ENCODE data around the gene SLC35F4. TPM values are rescaled to one million over a fixed set of nuclear protein-coding genes. Genes with fewer than 3 reads are reported as not detected.

Gene SLC35F4
- total RNA-seq, 1 experiment from 2014 or later: not detected

GRCh38 chr14:57879516-57879915, 13.6 kb upstream of the SLC35F4 start:
- H2AFZ ChIP-seq (ENCODE audit: low read length): no peak overlapping the region
- H3K4me3 ChIP-seq (ENCODE audit: low read length): no peak overlapping the region
- H3K9me2 ChIP-seq (replicated peaks; ENCODE audit: insufficient read depth, low read length): no peaks in the 10 kb centered on the region

GRCh38 chr14:57875985-57876384, 10.1 kb upstream of the SLC35F4 start:
- H3K27me3 ChIP-seq (ENCODE audit: low read length): no peaks in the 10 kb centered on the region
- no peaks in the 10 kb centered on the region for H3K36me3 ChIP-seq (ENCODE audit: insufficient read depth, low read length)
- no peaks in the 10 kb centered on the region for H3K9me2 ChIP-seq (replicated peaks; ENCODE audit: insufficient read depth, low read length)
- H3K79me2 ChIP-seq (ENCODE audit: low read length): no peaks in the 10 kb centered on the region
- no peaks in the 10 kb centered on the region for H3K9me3 ChIP-seq (ENCODE audit: low read length)
- DNase-seq: no peak
- no peak overlapping the region for H3K4me2 ChIP-seq (ENCODE audit: low read depth, low read length, poor library complexity, severe bottlenecking)
- H3K4me1 ChIP-seq (ENCODE audit: low read length): no peaks in the 10 kb centered on the region
- H3K4me3 ChIP-seq (ENCODE audit: low read length): no peak overlapping the region
- no peaks in the 10 kb centered on the region for H4K20me1 ChIP-seq (ENCODE audit: insufficient read depth, low read depth, low read length)
- no peak overlapping the region for H3K27ac ChIP-seq (ENCODE audit: low read length)
- H2AFZ ChIP-seq (ENCODE audit: low read length): no peak overlapping the region
- H3K9ac ChIP-seq (ENCODE audit: low read length): no peak overlapping the region

More at GRCh38 chr14:57879516-57879915, 13.6 kb upstream of the SLC35F4 start:
- Histone ChIP-seq H3K27me3 (ENCODE audit: low read length) (no peaks in the 10 kb centered on the region), H3K79me2 (ENCODE audit: low read length) (no peaks in the 10 kb centered on the region), H3K4me1 (ENCODE audit: low read length) (no peaks in the 10 kb centered on the region), H3K4me2 (ENCODE audit: low read depth, low read length, poor library complexity, severe bottlenecking) (no peak overlapping the region), H3K27ac (ENCODE audit: low read length) (no peak overlapping the region), H3K9me3 (ENCODE audit: low read length) (no peaks in the 10 kb centered on the region), H3K36me3 (ENCODE audit: insufficient read depth, low read length) (no peaks in the 10 kb centered on the region), H3K9ac (ENCODE audit: low read length) (no peak overlapping the region), H4K20me1 (ENCODE audit: insufficient read depth, low read depth, low read length) (no peaks in the 10 kb centered on the region)
- DNase-seq: no peak

- H2AFZ ChIP-seq (ENCODE audit: low read length): no peak overlapping the region
- no peak overlapping the region for H3K9ac ChIP-seq (ENCODE audit: low read length)
- H3K4me2 ChIP-seq (ENCODE audit: low read depth, low read length, poor library complexity, severe bottlenecking): no peak overlapping the region
- H3K4me3 ChIP-seq (ENCODE audit: low read length): no peak overlapping the region
- H4K20me1 ChIP-seq (ENCODE audit: insufficient read depth, low read depth, low read length): no peaks in the 10 kb centered on the region
- no peaks in the 10 kb centered on the region for H3K79me2 ChIP-seq (ENCODE audit: low read length)
- no peak for DNase-seq
- no peak overlapping the region for H3K27ac ChIP-seq (ENCODE audit: low read length)
- no peaks in the 10 kb centered on the region for H3K4me1 ChIP-seq (ENCODE audit: low read length)
- no peaks in the 10 kb centered on the region for H3K9me3 ChIP-seq (ENCODE audit: low read length)
- H3K27me3 ChIP-seq (ENCODE audit: low read length): no peaks in the 10 kb centered on the region
- no peaks in the 10 kb centered on the region for H3K9me2 ChIP-seq (replicated peaks; ENCODE audit: insufficient read depth, low read length)
- no peaks in the 10 kb centered on the region for H3K36me3 ChIP-seq (ENCODE audit: insufficient read depth, low read length)
Measured at GRCh38 chr14:57875296-57875695, 9.4 kb upstream of the SLC35F4 start.

GRCh38 chr14:57871459-57872080, 5.7 kb upstream of the SLC35F4 start:
- DNase-seq: peak; percentile 83
- Histone ChIP-seq H3K9me2 (replicated peaks; ENCODE audit: insufficient read depth, low read length) (no peaks in the 10 kb centered on the region), H3K27ac (ENCODE audit: low read length) (no peak overlapping the region), H3K36me3 (ENCODE audit: insufficient read depth, low read length) (no peaks in the 10 kb centered on the region), H3K27me3 (ENCODE audit: low read length) (no peaks in the 10 kb centered on the region), H4K20me1 (ENCODE audit: insufficient read depth, low read depth, low read length) (no peaks in the 10 kb centered on the region), H3K4me3 (ENCODE audit: low read length) (no peak overlapping the region), H3K9me3 (ENCODE audit: low read length) (no peaks in the 10 kb centered on the region), H3K4me1 (ENCODE audit: low read length) (no peaks in the 10 kb centered on the region), H3K4me2 (ENCODE audit: low read depth, low read length, poor library complexity, severe bottlenecking) (no peak overlapping the region), H3K79me2 (ENCODE audit: low read length) (no peaks in the 10 kb centered on the region), H3K9ac (ENCODE audit: low read length) (no peak overlapping the region), H2AFZ (ENCODE audit: low read length) (no peak overlapping the region)

- Histone ChIP-seq H3K9ac (ENCODE audit: low read length) (no peak overlapping the region), H3K9me2 (replicated peaks; ENCODE audit: insufficient read depth, low read length) (no peaks in the 10 kb centered on the region), H3K27me3 (ENCODE audit: low read length) (no peaks in the 10 kb centered on the region), H2AFZ (ENCODE audit: low read length) (no peak overlapping the region), H3K9me3 (ENCODE audit: low read length) (no peaks in the 10 kb centered on the region), H3K79me2 (ENCODE audit: low read length) (no peaks in the 10 kb centered on the region), H3K27ac (ENCODE audit: low read length) (no peak overlapping the region), H3K4me1 (ENCODE audit: low read length) (no peaks in the 10 kb centered on the region), H3K4me2 (ENCODE audit: low read depth, low read length, poor library complexity, severe bottlenecking) (no peak overlapping the region), H4K20me1 (ENCODE audit: insufficient read depth, low read depth, low read length) (no peaks in the 10 kb centered on the region), H3K4me3 (ENCODE audit: low read length) (no peak overlapping the region), H3K36me3 (ENCODE audit: insufficient read depth, low read length) (no peaks in the 10 kb centered on the region)
- DNase-seq: no peak
Measured at GRCh38 chr14:57870686-57871457, 5.0 kb upstream of the SLC35F4 start.

- H3K4me1 ChIP-seq (ENCODE audit: low read length): no peaks in the 10 kb centered on the region
Measured at GRCh38 chr14:57869617-57870016, 3.7 kb upstream of the SLC35F4 start.

GRCh38 chr14:57866199-57866705, 360 bp upstream of the SLC35F4 start:
- no peak overlapping the region for H3K27ac ChIP-seq (ENCODE audit: low read length)

More at GRCh38 chr14:57869617-57870016, 3.7 kb upstream of the SLC35F4 start:
- Histone ChIP-seq H3K9me2 (replicated peaks; ENCODE audit: insufficient read depth, low read length) (no peaks in the 10 kb centered on the region), H3K4me3 (ENCODE audit: low read length) (no peak overlapping the region), H3K27ac (ENCODE audit: low read length) (no peak overlapping the region), H3K36me3 (ENCODE audit: insufficient read depth, low read length) (no peaks in the 10 kb centered on the region), H3K9ac (ENCODE audit: low read length) (no peak overlapping the region), H3K79me2 (ENCODE audit: low read length) (no peaks in the 10 kb centered on the region), H3K4me2 (ENCODE audit: low read depth, low read length, poor library complexity, severe bottlenecking) (no peak overlapping the region), H4K20me1 (ENCODE audit: insufficient read depth, low read depth, low read length) (no peaks in the 10 kb centered on the region), H3K27me3 (ENCODE audit: low read length) (no peaks in the 10 kb centered on the region), H2AFZ (ENCODE audit: low read length) (no peak overlapping the region), H3K9me3 (ENCODE audit: low read length) (no peaks in the 10 kb centered on the region)
- no peak for DNase-seq

GRCh38 chr14:57865066-57865402, 858 bp downstream of the SLC35F4 start:
- Histone ChIP-seq H3K9ac (ENCODE audit: low read length) (no peak overlapping the region), H3K27me3 (ENCODE audit: low read length) (no peaks in the 10 kb centered on the region), H3K4me1 (ENCODE audit: low read length) (no peaks in the 10 kb centered on the region), H3K27ac (ENCODE audit: low read length) (no peak overlapping the region), H3K4me3 (ENCODE audit: low read length) (no peak overlapping the region), H3K9me3 (ENCODE audit: low read length) (no peaks in the 10 kb centered on the region), H3K79me2 (ENCODE audit: low read length) (no peaks in the 10 kb centered on the region), H3K9me2 (replicated peaks; ENCODE audit: insufficient read depth, low read length) (no peaks in the 10 kb centered on the region), H2AFZ (ENCODE audit: low read length) (no peak overlapping the region), H3K36me3 (ENCODE audit: insufficient read depth, low read length) (no peaks in the 10 kb centered on the region), H3K4me2 (ENCODE audit: low read depth, low read length, poor library complexity, severe bottlenecking) (no peak overlapping the region), H4K20me1 (ENCODE audit: insufficient read depth, low read depth, low read length) (no peaks in the 10 kb centered on the region)
- DNase-seq: no peak

More at GRCh38 chr14:57866199-57866705, 360 bp upstream of the SLC35F4 start:
- Histone ChIP-seq H3K9ac (ENCODE audit: low read length) (no peak overlapping the region), H4K20me1 (ENCODE audit: insufficient read depth, low read depth, low read length) (no peaks in the 10 kb centered on the region), H2AFZ (ENCODE audit: low read length) (no peak overlapping the region), H3K9me2 (replicated peaks; ENCODE audit: insufficient read depth, low read length) (no peaks in the 10 kb centered on the region), H3K79me2 (ENCODE audit: low read length) (no peaks in the 10 kb centered on the region), H3K4me3 (ENCODE audit: low read length) (no peak overlapping the region), H3K4me2 (ENCODE audit: low read depth, low read length, poor library complexity, severe bottlenecking) (no peak overlapping the region), H3K9me3 (ENCODE audit: low read length) (no peaks in the 10 kb centered on the region), H3K36me3 (ENCODE audit: insufficient read depth, low read length) (no peaks in the 10 kb centered on the region), H3K27me3 (ENCODE audit: low read length) (no peaks in the 10 kb centered on the region), H3K4me1 (ENCODE audit: low read length) (no peaks in the 10 kb centered on the region)
- no peak for DNase-seq
